Pancreas (tissue), 10 donors: ENCODE results near the gene SREK1. TPM values are rescaled to one million over a fixed set of nuclear protein-coding genes. Genes with fewer than 3 reads are reported as not detected.

Experiments
- ATAC-seq, 4 donors: fragments of 200-7000 bp; cut with Tn5 transposase; one replicate each; pipeline versions ENCODE4 v1.8.0 to v1.9.1; 2020; ENCODE audit warnings: mild to moderate bottlenecking in 4 of 4, moderate library complexity in 4 of 4
- DNase-seq, 6 donors: peaks; one replicate each; pipeline ENCODE4 v3.0.0-alpha.2; 2020
- FAIRE-seq: peaks from 2 replicates; lab custom pipeline; 2012; peaks lifted over from hg19 to GRCh38; lab: Jason Lieb, UNC
- H3K27ac ChIP-seq, 4 donors: fragments of 200-600 bp; sonication (generic); 1 replicate in 3 of 4; 2 replicates in 1 of 4; pipeline versions ENCODE4 v1.5.0 to v1.8.0; 2020
- H3K27me3 ChIP-seq, 4 donors: fragments of 200-600 bp; one replicate each; pipeline ENCODE4 v1.8.0; 2021
- H3K36me3 ChIP-seq, 3 donors: fragments of 200-600 bp; sonication (generic) in 1 of 3; one replicate each; pipeline versions ENCODE4 v1.5.0 to v1.8.0; 2020 to 2021
- H3K4me1 ChIP-seq, 3 donors: fragments of 200-600 bp; one replicate each; pipeline ENCODE4 v1.8.0; 2021
- H3K4me3 ChIP-seq, 4 donors: fragments of 200-600 bp; sonication (generic) in 2 of 4; one replicate each; pipeline versions ENCODE4 v1.5.0 to v1.8.0; 2020 to 2021
- H3K9me3 ChIP-seq, 4 donors: fragments of 200-600 bp; one replicate each; pipeline ENCODE4 v1.8.0; 2021
- WGBS, 2 donors: extraction: QIAGEN DNeasy Blood & Tissue Kit; methylation state at CpG; one replicate each; pipeline ENCODE4 v1.1.7; 2013; 5-methylcytosine and 5-hydroxymethylcytosine counted together
- intact Hi-C, 3 donors: fragments of 100-400 bp; cut with DNase I; formaldehyde crosslinking; loops; one replicate each; pipeline versions ENCODE4 v1.11.1 to v1.14.2; 2022
- polyA plus RNA-seq, 2 donors: library from polyadenylated mRNA; stranded (reverse); fragments of 200-250 nt; gene quantifications; one replicate each; pipeline ENCODE4 v1.2.3, GENCODE V29; 2013
- total RNA-seq, 6 donors: library from RNA; stranded (reverse); fragmentation: NEBNext Ultra II Directional in 4 of 6; extraction: Animal tissue kit (Norgen Biotek cat#: 25700) in 4 of 6; gene quantifications; one replicate each; pipeline versions ENCODE4 v1.2.1 to v1.2.4, GENCODE V29; 2021 to 2023
- TF ChIP-seq, protein P1 (sequence below), 4 donors: fragments of 200-600 bp; sonication (generic) in 3 of 4; IDR thresholded peaks; one replicate each; pipeline versions ENCODE4 v1.5.0 to v1.8.0; 2021; ENCODE audit warnings: antibody characterized with exemption in 4 of 4
- donor health status: healthy with polysubstance abuse.
- donor health status: DM: no; HTN: no; CAD: no; lungs with moderate emphysema.
- donor health status: DM: no; HTN: no; CAD: no.
- donor health status: control.
- donor health status: control.
- donor health status: Bipolar disorder and iron deficiency.
- donor health status: DM: yes; HTN: yes; CAD: no.
- donor health status: DM: no; HTN: no; CAD: no.
- donor health status: DM: no; HTN: no; CAD: no.
- donor health status: DM: yes; HTN: yes; CAD: no.

The SREK1 gene
- total and polyA plus RNA-seq, 8 donors: 21.1 to 56.6 (median 33.6) TPM

DNA sequence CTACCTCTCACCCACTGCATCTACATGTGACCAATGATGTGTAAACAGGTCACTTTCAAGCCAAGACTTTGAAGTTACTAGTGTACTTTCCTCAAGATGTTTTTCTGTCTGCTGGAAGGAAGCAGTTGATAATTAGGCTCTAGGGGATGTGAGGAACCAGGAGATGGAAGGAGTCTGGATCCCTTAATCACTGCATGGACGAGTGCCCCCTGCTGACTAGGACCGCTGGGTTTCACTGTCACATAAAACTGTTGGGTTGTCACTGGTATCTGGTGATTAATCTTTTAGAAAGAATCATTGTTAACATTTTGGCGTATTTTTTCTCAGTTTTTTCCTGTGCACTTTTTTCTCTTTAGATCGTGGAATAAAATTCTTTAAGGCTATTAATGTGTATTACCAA lies 79.5 kb downstream of the SREK1 start:
- WGBS, 2 donors: 44 to 63% methylated on average over 4 of the region's 4 CpGs
- no peak for DNase-seq
- Histone ChIP-seq H3K9me3 (no peaks in the 10 kb centered on the region), H3K36me3 (no peaks in the 10 kb centered on the region), H3K4me3 (no peak overlapping the region), H3K27ac (no peak overlapping the region), H3K27me3 (no peaks in the 10 kb centered on the region), H3K4me1 (no peaks in the 10 kb centered on the region)
- no peak for ATAC-seq
- intact Hi-C loops: no loop called here
- TF ChIP-seq, protein P1, sequence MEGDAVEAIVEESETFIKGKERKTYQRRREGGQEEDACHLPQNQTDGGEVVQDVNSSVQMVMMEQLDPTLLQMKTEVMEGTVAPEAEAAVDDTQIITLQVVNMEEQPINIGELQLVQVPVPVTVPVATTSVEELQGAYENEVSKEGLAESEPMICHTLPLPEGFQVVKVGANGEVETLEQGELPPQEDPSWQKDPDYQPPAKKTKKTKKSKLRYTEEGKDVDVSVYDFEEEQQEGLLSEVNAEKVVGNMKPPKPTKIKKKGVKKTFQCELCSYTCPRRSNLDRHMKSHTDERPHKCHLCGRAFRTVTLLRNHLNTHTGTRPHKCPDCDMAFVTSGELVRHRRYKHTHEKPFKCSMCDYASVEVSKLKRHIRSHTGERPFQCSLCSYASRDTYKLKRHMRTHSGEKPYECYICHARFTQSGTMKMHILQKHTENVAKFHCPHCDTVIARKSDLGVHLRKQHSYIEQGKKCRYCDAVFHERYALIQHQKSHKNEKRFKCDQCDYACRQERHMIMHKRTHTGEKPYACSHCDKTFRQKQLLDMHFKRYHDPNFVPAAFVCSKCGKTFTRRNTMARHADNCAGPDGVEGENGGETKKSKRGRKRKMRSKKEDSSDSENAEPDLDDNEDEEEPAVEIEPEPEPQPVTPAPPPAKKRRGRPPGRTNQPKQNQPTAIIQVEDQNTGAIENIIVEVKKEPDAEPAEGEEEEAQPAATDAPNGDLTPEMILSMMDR (IDR thresholded peaks at IDR 0.05): no peak
- no peak for FAIRE-seq

DNA sequence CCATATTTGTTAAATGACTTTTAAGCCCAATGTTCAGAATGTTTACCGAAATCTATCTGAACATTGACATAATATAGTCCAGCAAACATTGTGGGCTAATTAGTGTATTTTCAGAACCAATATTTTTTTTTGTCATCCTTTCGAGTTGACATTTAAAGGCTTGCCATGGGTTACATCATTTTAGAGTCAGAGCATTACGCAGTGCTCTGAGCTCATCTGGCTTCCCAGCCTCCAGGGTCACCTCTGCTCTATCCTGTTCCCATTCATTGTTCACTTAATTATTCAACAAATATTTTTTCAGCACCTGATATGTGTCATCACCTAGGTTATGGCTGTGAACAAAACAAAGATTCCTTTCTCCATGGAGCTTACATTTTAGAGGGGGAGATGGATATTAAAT lies 80.2 kb downstream of the SREK1 start:
- no peaks in the 10 kb centered on the region for H3K9me3 ChIP-seq
- ATAC-seq (no peak), FAIRE-seq (no peak), DNase-seq (no peak)
- no peaks in the 10 kb centered on the region for H3K27me3 ChIP-seq
- intact Hi-C loops: no loop called here
- TF ChIP-seq, protein P1 (IDR thresholded peaks at IDR 0.05): no peak
- 78 to 79% methylated on average over 3 of the region's 3 CpGs for WGBS, 2 donors
- no peaks in the 10 kb centered on the region for H3K4me1 ChIP-seq
- H3K36me3 ChIP-seq: no peaks in the 10 kb centered on the region
- no peak overlapping the region for H3K27ac ChIP-seq
- no peak overlapping the region for H3K4me3 ChIP-seq

GRCh38 chr5:66224773-66225553 lies 80.9 kb downstream of the SREK1 start:
- Histone ChIP-seq H3K9me3 (no peaks in the 10 kb centered on the region), H3K36me3 (no peaks in the 10 kb centered on the region), H3K4me1 (no peaks in the 10 kb centered on the region), H3K27ac (no peak overlapping the region), H3K4me3 (no peak overlapping the region), H3K27me3 (no peaks in the 10 kb centered on the region)
- no peak for FAIRE-seq
- WGBS, 2 donors: 81 to 91% methylated on average over 8 of the region's 8 CpGs
- TF ChIP-seq, protein P1 (IDR thresholded peaks at IDR 0.05): no peak
- no peak for ATAC-seq
- no peak for DNase-seq
- intact Hi-C loops: no loop called here

GRCh38 chr5:66230551-66230950 lies 86.5 kb downstream of the SREK1 start:
- ATAC-seq (no peak), DNase-seq (no peak), FAIRE-seq (no peak)
- Histone ChIP-seq H3K9me3 (no peaks in the 10 kb centered on the region), H3K27me3 (no peaks in the 10 kb centered on the region), H3K27ac (no peak overlapping the region), H3K4me1 (no peaks in the 10 kb centered on the region), H3K36me3 (no peaks in the 10 kb centered on the region), H3K4me3 (no peak overlapping the region)
- intact Hi-C loops: no loop called here
- TF ChIP-seq, protein P1 (IDR thresholded peaks at IDR 0.05): no peak
- WGBS, 2 donors: 86% methylated on average over 1 of the region's 1 CpG

- intact Hi-C loops: no loop called here
- H3K27ac ChIP-seq: no peak overlapping the region
- H3K4me1 ChIP-seq: no peaks in the 10 kb centered on the region
- no peaks in the 10 kb centered on the region for H3K9me3 ChIP-seq
- WGBS, 2 donors: 61 to 67% methylated on average over 2 of the region's 2 CpGs
- H3K36me3 ChIP-seq: no peaks in the 10 kb centered on the region
- TF ChIP-seq, protein P1 (IDR thresholded peaks at IDR 0.05): no peak
- no peak overlapping the region for H3K4me3 ChIP-seq
- H3K27me3 ChIP-seq: no peaks in the 10 kb centered on the region
- FAIRE-seq: no peak
- DNase-seq: no peak
- no peak for ATAC-seq
Observed at GRCh38 chr5:66231508-66231907, 87.4 kb downstream of the SREK1 start.
